D721Med (cell line): Measurements from ENCODE around the gene OVCA2.

Experiments
- DNase-seq: peaks from one replicate; pipeline ENCODE4 v3.0.0; 2011; ENCODE audit warnings: low spot score; ENCODE audit not compliant: insufficient read length
- FAIRE-seq: peaks from 2 replicates; lab custom pipeline; 2011; peaks lifted over from hg19 to GRCh38; lab: Jason Lieb, UNC
- TF ChIP-seq, protein P1 (sequence below): IDR thresholded peaks from 2 replicates; pipeline ENCODE4 v1.5.1; 2012; ENCODE audit warnings: mild to moderate bottlenecking, control low read depth; ENCODE audit not compliant: insufficient read depth; ENCODE audit errors: missing control alignments

The OVCA2 gene

GRCh38 chr17:2028737-2029136 lies 13.1 kb upstream of the OVCA2 start:
- FAIRE-seq, result no peak
- no peak for DNase-seq

DNA sequence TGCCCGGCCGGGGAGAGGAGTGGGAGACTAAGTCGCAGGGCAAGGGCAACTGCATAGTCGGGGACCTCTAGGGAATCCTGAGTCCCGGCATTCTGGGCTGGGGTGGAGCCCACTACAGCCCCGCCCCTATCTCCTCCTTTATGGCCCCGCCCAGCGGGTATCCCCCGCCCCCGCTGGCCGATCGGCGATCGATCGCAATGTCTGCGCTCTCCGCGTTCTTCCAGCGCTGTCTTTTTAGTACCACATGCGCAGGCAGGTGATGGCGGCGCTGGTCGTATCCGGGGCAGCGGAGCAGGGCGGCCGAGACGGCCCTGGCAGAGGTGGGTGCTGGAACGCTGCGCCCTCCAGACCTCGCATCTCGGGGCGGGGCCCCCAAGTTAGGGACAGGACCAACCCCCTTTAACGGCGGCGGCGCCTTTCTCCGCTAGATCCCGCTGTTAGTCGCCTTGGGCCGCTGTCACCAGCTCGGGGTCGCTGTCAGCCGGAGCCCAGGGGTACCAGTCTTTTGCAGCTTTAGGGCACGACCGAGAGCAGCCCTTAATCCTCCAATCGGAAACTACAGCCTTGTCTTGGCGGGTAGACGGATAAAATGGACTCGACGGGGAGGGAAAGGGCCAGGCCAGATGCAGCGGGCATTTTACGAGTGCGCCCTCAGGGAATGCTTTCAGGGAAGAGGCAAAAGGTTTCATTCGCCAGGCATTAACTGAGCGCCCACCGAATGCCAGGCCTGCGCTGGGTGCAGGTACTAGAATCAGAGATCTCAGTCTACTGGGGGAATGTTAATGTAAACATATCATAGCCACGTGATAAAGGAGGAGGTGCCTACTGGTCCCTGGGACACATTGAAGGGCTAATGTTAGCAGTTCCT lies 11.7 kb upstream of the OVCA2 start, which contains the start of gene DPH1:
DPH1 (plus strand) TSS at position 243 of the 868 bp plus-strand sequence; CDS start at position 260, 17 bp downstream.
- peak; percentile 91 for FAIRE-seq
- DNase-seq, result peak; percentile 85
- TF ChIP-seq, protein P1, sequence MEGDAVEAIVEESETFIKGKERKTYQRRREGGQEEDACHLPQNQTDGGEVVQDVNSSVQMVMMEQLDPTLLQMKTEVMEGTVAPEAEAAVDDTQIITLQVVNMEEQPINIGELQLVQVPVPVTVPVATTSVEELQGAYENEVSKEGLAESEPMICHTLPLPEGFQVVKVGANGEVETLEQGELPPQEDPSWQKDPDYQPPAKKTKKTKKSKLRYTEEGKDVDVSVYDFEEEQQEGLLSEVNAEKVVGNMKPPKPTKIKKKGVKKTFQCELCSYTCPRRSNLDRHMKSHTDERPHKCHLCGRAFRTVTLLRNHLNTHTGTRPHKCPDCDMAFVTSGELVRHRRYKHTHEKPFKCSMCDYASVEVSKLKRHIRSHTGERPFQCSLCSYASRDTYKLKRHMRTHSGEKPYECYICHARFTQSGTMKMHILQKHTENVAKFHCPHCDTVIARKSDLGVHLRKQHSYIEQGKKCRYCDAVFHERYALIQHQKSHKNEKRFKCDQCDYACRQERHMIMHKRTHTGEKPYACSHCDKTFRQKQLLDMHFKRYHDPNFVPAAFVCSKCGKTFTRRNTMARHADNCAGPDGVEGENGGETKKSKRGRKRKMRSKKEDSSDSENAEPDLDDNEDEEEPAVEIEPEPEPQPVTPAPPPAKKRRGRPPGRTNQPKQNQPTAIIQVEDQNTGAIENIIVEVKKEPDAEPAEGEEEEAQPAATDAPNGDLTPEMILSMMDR, result no peak

More at GRCh38 chr17:2028737-2029136, 13.1 kb upstream of the OVCA2 start:
- TF ChIP-seq, protein P1, result no peak

GRCh38 chr17:2030779-2031163 lies 11.1 kb upstream of the OVCA2 start:
- no peak for FAIRE-seq

GRCh38 chr17:2033153-2033552 lies 8.7 kb upstream of the OVCA2 start:
- TF ChIP-seq, protein P1, result no peak
- DNase-seq (no peak), FAIRE-seq (no peak)

More at GRCh38 chr17:2030779-2031163, 11.1 kb upstream of the OVCA2 start:
- TF ChIP-seq, protein P1, result peak; percentile 23
- DNase-seq, result no peak

GRCh38 chr17:2034157-2034556 lies 7.7 kb upstream of the OVCA2 start:
- DNase-seq (no peak), FAIRE-seq (no peak)
- TF ChIP-seq, protein P1, result no peak

DNA sequence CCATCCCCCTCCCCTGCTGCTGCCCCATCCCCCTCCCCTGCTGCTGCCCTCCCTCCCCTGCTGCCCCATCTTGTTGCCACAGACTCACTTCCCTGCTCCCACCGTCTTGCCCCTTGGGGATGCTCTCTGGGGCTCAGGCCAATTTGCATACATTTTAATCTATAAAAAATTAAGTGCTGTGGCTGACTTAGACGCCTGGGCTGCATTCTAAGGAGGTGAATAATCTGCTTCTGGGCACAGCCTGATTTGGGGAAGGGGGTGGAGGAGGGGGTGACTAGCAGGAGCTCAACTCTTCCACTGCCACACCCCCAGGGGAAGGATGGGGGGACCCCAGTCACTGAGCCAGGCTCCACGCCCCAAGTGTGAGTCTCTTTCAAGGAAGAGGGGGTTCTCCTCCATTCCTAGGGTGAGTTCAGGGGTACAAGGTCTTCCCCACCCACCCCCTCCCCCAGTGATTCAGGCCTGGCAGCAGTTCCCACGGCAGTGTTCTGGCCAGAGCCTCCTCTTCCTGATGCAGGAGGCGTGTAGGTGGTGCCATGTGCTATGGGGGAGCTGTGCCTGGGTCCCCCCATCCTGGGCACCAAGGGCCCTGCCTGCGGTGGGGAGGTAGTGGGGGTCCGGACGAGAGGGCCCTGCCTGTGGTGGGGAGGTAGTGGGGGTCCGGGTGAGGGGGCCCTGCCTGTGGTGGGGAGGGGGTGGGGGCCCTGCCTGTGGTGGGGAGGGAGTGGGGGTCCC lies 6.8 kb upstream of the OVCA2 start:
- FAIRE-seq (no peak), DNase-seq (no peak)

More for the DNA sequence above, 6.8 kb upstream of the OVCA2 start:
- TF ChIP-seq, protein P1, result no peak
